ENCODE measurements around the gene KIRREL3. TPM values are rescaled to one million over a fixed set of nuclear protein-coding genes. Genes with fewer than 3 reads are reported as not detected.
"Not testable (repeated sequence)": the region's sequence is repeated elsewhere in the genome, so short reads cannot be mapped to it uniquely, and the experiment has no call there.

Gene KIRREL3
- total RNA-seq, 2 experiments from 2014 or later, result not detected

DNA sequence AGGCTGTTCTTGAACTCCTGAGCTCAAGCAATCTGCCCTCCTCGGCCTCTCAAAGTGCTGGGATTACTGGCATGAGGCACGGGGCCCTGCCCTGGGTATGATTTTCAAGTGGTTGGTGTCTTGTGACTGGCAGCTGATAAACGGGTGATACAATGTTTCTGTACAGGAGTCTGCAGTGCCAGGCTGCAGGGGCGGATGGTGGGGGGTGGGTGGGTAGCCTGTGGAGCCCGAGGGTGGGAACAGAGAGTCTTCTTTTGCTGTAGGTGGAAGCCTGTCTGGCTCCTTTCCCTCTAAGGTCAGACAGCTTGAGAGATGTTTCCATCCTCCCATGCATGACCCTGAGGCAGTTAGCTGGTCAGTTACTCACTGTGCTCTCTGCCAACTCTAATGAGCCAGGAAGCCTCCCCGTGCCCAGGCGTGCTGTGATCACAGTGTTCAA, 605.9 kb downstream of the KIRREL3 start:
- ATAC-seq (ENCODE audit: poor library complexity); H3K27ac Mint-ChIP-seq; H3K9me3 Mint-ChIP-seq; H3K36me3 Mint-ChIP-seq (ENCODE audit: low read depth); H3K4me3 Mint-ChIP-seq; intact Hi-C loops (cut with DNase I, micrococcal nuclease); H3K4me1 Mint-ChIP-seq (ENCODE audit: low read depth); H3K4me1 ChIP-seq (ENCODE audit: insufficient read depth, low read length); H3K27ac ChIP-seq (ENCODE audit: low read depth in 1 of 2, low read length in 2 of 2); H3K36me3 ChIP-seq (ENCODE audit: insufficient read depth, low read length); H3K9me3 ChIP-seq (ENCODE audit: control insufficient read depth in 1 of 2, insufficient read depth in 1 of 2, low read length in 2 of 2); POLR2A ChIA-PET; DNase-seq; CTCF ChIA-PET; H3K27me3 Mint-ChIP-seq; H3K4me3 ChIP-seq (ENCODE audit: low read length); H3K27me3 ChIP-seq (ENCODE audit: control insufficient read depth in 1 of 2, insufficient read depth in 2 of 2, low read length in 2 of 2): not testable (repeated sequence)

DNA sequence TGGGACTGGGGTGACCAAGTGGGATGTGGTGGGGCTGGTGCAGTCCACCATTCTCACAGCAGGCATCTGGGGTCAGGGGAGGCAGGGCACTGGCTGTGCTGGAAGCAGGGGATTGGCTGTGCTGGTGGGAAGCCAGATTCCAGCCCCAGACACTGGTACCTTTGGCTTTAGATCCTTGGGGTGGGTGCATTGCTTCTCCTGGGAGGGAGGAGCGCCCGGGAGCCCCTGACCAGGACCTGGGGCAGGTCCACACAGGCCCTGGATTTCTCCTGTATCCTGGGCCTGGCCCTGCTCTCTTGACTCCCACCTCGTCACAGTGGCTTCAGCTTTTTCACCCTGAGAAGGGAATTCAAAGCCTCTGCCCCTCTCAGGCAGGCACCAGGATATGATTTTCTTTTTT, 606.5 kb downstream of the KIRREL3 start:
- no peaks in the 10 kb centered on the region for H3K4me1 Mint-ChIP-seq (ENCODE audit: low read depth)
- no peaks in the 10 kb centered on the region for H3K36me3 Mint-ChIP-seq (ENCODE audit: low read depth)
- Histone ChIP-seq H3K27ac (ENCODE audit: low read depth in 1 of 2, low read length in 2 of 2) (no peak overlapping the region), H3K36me3 (ENCODE audit: insufficient read depth, low read length) (no peaks in the 10 kb centered on the region), H3K9me3 (ENCODE audit: control insufficient read depth in 1 of 2, insufficient read depth in 1 of 2, low read length in 2 of 2) (no peaks in the 10 kb centered on the region), H3K4me1 (ENCODE audit: insufficient read depth, low read length) (no peaks in the 10 kb centered on the region), H3K4me3 (ENCODE audit: low read length) (no peak overlapping the region), H3K27me3 (ENCODE audit: control insufficient read depth in 1 of 2, insufficient read depth in 2 of 2, low read length in 2 of 2) (no peaks in the 10 kb centered on the region)
- ATAC-seq (ENCODE audit: poor library complexity) (no peak), DNase-seq (no peak)
- CTCF ChIA-PET, result no interaction called here
- no peaks in the 10 kb centered on the region for H3K27me3 Mint-ChIP-seq
- intact Hi-C loops (cut with DNase I, micrococcal nuclease), result no loop called here
- POLR2A ChIA-PET, result no interaction called here
- TF ChIP-seq, protein P1, sequence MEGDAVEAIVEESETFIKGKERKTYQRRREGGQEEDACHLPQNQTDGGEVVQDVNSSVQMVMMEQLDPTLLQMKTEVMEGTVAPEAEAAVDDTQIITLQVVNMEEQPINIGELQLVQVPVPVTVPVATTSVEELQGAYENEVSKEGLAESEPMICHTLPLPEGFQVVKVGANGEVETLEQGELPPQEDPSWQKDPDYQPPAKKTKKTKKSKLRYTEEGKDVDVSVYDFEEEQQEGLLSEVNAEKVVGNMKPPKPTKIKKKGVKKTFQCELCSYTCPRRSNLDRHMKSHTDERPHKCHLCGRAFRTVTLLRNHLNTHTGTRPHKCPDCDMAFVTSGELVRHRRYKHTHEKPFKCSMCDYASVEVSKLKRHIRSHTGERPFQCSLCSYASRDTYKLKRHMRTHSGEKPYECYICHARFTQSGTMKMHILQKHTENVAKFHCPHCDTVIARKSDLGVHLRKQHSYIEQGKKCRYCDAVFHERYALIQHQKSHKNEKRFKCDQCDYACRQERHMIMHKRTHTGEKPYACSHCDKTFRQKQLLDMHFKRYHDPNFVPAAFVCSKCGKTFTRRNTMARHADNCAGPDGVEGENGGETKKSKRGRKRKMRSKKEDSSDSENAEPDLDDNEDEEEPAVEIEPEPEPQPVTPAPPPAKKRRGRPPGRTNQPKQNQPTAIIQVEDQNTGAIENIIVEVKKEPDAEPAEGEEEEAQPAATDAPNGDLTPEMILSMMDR (IDR thresholded peaks at IDR 0.05), result no peak
- H3K27ac Mint-ChIP-seq, result no peak overlapping the region
- H3K4me3 Mint-ChIP-seq, result no peak overlapping the region
- H3K9me3 Mint-ChIP-seq, result no peaks in the 10 kb centered on the region

DNA sequence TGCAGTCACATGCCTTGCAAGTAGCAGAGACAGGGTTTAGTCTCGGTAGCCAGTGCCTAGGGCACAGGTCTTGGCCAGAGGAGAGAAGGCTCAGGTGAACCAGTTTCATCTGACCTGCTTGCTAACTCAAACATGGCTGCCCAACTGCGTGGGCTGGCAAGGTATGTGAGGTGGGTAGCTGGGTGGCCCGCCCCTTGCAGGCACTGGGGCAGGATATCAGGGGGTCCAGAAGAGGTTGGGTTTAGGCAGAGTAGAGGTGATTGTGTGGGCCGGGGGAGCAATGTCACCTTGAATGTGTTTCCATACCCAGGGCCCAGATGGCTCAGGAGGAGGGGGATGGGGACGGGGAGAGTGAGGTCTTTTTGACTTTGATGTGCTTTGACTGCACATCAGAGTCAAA, 607.4 kb downstream of the KIRREL3 start:
- intact Hi-C loops (cut with DNase I, micrococcal nuclease), result no loop called here
- Histone ChIP-seq H3K4me3 (ENCODE audit: low read length) (no peak overlapping the region), H3K27me3 (ENCODE audit: control insufficient read depth in 1 of 2, insufficient read depth in 2 of 2, low read length in 2 of 2) (no peaks in the 10 kb centered on the region), H3K4me1 (ENCODE audit: insufficient read depth, low read length) (no peaks in the 10 kb centered on the region), H3K36me3 (ENCODE audit: insufficient read depth, low read length) (no peaks in the 10 kb centered on the region), H3K27ac (ENCODE audit: low read depth in 1 of 2, low read length in 2 of 2) (no peak overlapping the region), H3K9me3 (ENCODE audit: control insufficient read depth in 1 of 2, insufficient read depth in 1 of 2, low read length in 2 of 2) (no peaks in the 10 kb centered on the region)
- Mint-ChIP-seq H3K27ac (no peak overlapping the region), H3K4me3 (no peak overlapping the region), H3K4me1 (ENCODE audit: low read depth) (no peaks in the 10 kb centered on the region), H3K36me3 (ENCODE audit: low read depth) (no peaks in the 10 kb centered on the region), H3K9me3 (no peaks in the 10 kb centered on the region), H3K27me3 (no peaks in the 10 kb centered on the region)
- ChIA-PET POLR2A (no interaction called here), CTCF (no interaction called here)
- TF ChIP-seq, protein P1 (IDR thresholded peaks at IDR 0.05), result no peak
- DNase-seq, result no peak
- no peak for ATAC-seq (ENCODE audit: poor library complexity)

DNA sequence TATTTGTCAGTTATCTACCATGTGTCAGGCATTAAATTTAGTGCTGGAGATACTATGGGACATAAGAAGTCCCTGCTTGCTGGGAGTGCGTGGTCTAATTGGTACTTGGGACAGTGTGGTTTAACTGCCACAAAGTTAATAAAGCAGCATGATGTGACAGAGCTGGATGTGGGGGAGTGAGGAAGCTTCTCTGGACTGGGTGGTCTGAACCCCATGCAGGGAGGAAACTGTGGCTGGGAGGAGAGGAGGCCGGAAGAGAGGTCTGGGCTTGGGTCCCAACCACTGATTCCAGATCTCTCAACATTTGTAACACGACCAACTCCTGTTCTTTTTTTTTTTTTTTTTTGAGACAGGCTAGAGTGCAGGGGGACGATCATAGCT, 607.9 kb downstream of the KIRREL3 start:
- no peaks in the 10 kb centered on the region for H3K9me3 Mint-ChIP-seq
- no peak overlapping the region for H3K4me3 Mint-ChIP-seq
- ChIA-PET POLR2A (no interaction called here), CTCF (no interaction called here)
- Histone ChIP-seq H3K9me3 (ENCODE audit: control insufficient read depth in 1 of 2, insufficient read depth in 1 of 2, low read length in 2 of 2) (no peaks in the 10 kb centered on the region), H3K36me3 (ENCODE audit: insufficient read depth, low read length) (no peaks in the 10 kb centered on the region), H3K4me1 (ENCODE audit: insufficient read depth, low read length) (no peaks in the 10 kb centered on the region), H3K27ac (ENCODE audit: low read depth in 1 of 2, low read length in 2 of 2) (no peak overlapping the region), H3K4me3 (ENCODE audit: low read length) (no peak overlapping the region), H3K27me3 (ENCODE audit: control insufficient read depth in 1 of 2, insufficient read depth in 2 of 2, low read length in 2 of 2) (no peaks in the 10 kb centered on the region)
- TF ChIP-seq, protein P1 (IDR thresholded peaks at IDR 0.05), result no peak
- H3K27me3 Mint-ChIP-seq, result no peaks in the 10 kb centered on the region
- H3K27ac Mint-ChIP-seq, result no peak overlapping the region
- ATAC-seq (ENCODE audit: poor library complexity), result no peak
- intact Hi-C loops (cut with DNase I, micrococcal nuclease), result no loop called here
- no peak for DNase-seq
- H3K4me1 Mint-ChIP-seq (ENCODE audit: low read depth), result no peaks in the 10 kb centered on the region
- H3K36me3 Mint-ChIP-seq (ENCODE audit: low read depth), result no peaks in the 10 kb centered on the region

Measured in CD4-positive, alpha-beta T cell (primary cell).